C4-2B (cell line): ENCODE data around the gene GRM5.

ENCODE experiments used
- ZFX ChIP-seq: fragments of 450-650 bp; IDR thresholded peaks from 2 replicates; pipeline ENCODE4 v1.6.1; 2017
- TF ChIP-seq, protein P1 (sequence below): fragments of 450-650 bp; conservative IDR thresholded peaks from 2 replicates; pipeline ENCODE4 v1.5.1; 2017; ENCODE audit warnings: mild to moderate bottlenecking

- TF ChIP-seq, protein P1, sequence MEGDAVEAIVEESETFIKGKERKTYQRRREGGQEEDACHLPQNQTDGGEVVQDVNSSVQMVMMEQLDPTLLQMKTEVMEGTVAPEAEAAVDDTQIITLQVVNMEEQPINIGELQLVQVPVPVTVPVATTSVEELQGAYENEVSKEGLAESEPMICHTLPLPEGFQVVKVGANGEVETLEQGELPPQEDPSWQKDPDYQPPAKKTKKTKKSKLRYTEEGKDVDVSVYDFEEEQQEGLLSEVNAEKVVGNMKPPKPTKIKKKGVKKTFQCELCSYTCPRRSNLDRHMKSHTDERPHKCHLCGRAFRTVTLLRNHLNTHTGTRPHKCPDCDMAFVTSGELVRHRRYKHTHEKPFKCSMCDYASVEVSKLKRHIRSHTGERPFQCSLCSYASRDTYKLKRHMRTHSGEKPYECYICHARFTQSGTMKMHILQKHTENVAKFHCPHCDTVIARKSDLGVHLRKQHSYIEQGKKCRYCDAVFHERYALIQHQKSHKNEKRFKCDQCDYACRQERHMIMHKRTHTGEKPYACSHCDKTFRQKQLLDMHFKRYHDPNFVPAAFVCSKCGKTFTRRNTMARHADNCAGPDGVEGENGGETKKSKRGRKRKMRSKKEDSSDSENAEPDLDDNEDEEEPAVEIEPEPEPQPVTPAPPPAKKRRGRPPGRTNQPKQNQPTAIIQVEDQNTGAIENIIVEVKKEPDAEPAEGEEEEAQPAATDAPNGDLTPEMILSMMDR: no peak
- TF ChIP-seq ZFX: no peak
These were observed 469.0 kb downstream of the GRM5 start for GRCh38 chr11:88596786-88597185.
